Liver (tissue), 9 donors: ENCODE measurements around the gene APBA1. TPM values are rescaled to one million over a fixed set of nuclear protein-coding genes. Genes with fewer than 3 reads are reported as not detected.

Source experiments
- DNase-seq: peaks from one replicate; pipeline ENCODE4 v3.0.0-alpha.2; 2017; ENCODE audit warnings: low spot score
- H3K27ac ChIP-seq, 2 donors: one replicate each; pipeline ENCODE4 v1.7.0; 2013; ENCODE audit warnings: inconsistent platforms in 2 of 2, low read length in 2 of 2, control low read depth in 1 of 2, low read depth in 1 of 2, mild to moderate bottlenecking in 1 of 2
- H3K27me3 ChIP-seq, 4 donors: one replicate each; pipeline versions ENCODE4 v1.6.1 to v1.7.0; 2013; ENCODE audit warnings: low read length in 3 of 4, inconsistent platforms in 1 of 4, mild to moderate bottlenecking in 1 of 4, moderate library complexity in 1 of 4; ENCODE audit not compliant: control insufficient read depth in 4 of 4, insufficient read depth in 4 of 4
- H3K36me3 ChIP-seq, 4 donors: one replicate each; pipeline versions ENCODE4 v1.6.1 to v1.7.0; 2013; ENCODE audit warnings: low read length in 3 of 4, mild to moderate bottlenecking in 3 of 4, low read depth in 1 of 4, moderate library complexity in 1 of 4; ENCODE audit not compliant: control insufficient read depth in 4 of 4, insufficient read depth in 3 of 4
- H3K4me1 ChIP-seq, 4 donors: one replicate each; pipeline versions ENCODE4 v1.6.1 to v1.7.0; 2013; ENCODE audit warnings: low read length in 3 of 4, mild to moderate bottlenecking in 3 of 4, moderate library complexity in 1 of 4; ENCODE audit not compliant: control insufficient read depth in 4 of 4, insufficient read depth in 4 of 4
- H3K4me3 ChIP-seq, 3 donors: one replicate each; pipeline versions ENCODE4 v1.6.1 to v1.7.0; 2013; ENCODE audit warnings: low read length in 3 of 3, control low read depth in 1 of 3, low read depth in 1 of 3, mild to moderate bottlenecking in 1 of 3
- H3K9ac ChIP-seq, 2 donors: one replicate each; pipeline ENCODE4 v1.7.0; 2013; ENCODE audit warnings: low read length in 2 of 2, mild to moderate bottlenecking in 2 of 2, moderate library complexity in 2 of 2, control low read depth in 1 of 2, low read depth in 1 of 2
- H3K9me3 ChIP-seq, 4 donors: one replicate each; pipeline versions ENCODE4 v1.6.1 to v1.7.0; 2013; ENCODE audit warnings: low read length in 3 of 4; ENCODE audit not compliant: control insufficient read depth in 4 of 4
- EGR1 ChIP-seq, 2 donors: IDR thresholded peaks; 2 replicates each; pipeline ENCODE4 v1.6.1; 2016 to 2018; ENCODE audit warnings: antibody characterized with exemption in 2 of 2, low read depth in 2 of 2
- GABPA ChIP-seq, 2 donors: IDR thresholded peaks in 1 of 2; conservative IDR thresholded peaks in 1 of 2; 2 replicates each; pipeline ENCODE4 v1.6.1; 2016; ENCODE audit warnings: antibody characterized with exemption in 2 of 2, mild to moderate bottlenecking in 1 of 2, moderate library complexity in 1 of 2
- HNF4A ChIP-seq, 2 donors: conservative IDR thresholded peaks; 2 replicates each; pipeline ENCODE4 v1.6.1; 2016; ENCODE audit warnings: antibody characterized with exemption in 2 of 2, mild to moderate bottlenecking in 2 of 2
- HNF4G ChIP-seq: IDR thresholded peaks from 2 replicates; pipeline ENCODE4 v1.6.1; 2016; ENCODE audit warnings: antibody characterized with exemption
- NR2F2 ChIP-seq: IDR thresholded peaks from 2 replicates; pipeline ENCODE4 v1.6.1; 2016; ENCODE audit warnings: antibody characterized with exemption
- RAD21 ChIP-seq, 2 donors: IDR thresholded peaks; 2 replicates each; pipeline ENCODE4 v1.6.1; 2016; ENCODE audit warnings: antibody characterized with exemption in 2 of 2, mild to moderate bottlenecking in 2 of 2
- RXRA ChIP-seq, 2 donors: IDR thresholded peaks; 2 replicates each; pipeline ENCODE4 v1.6.1; 2017 to 2018; ENCODE audit warnings: antibody characterized with exemption in 2 of 2, mild to moderate bottlenecking in 1 of 2
- SP1 ChIP-seq: IDR thresholded peaks from 2 replicates; pipeline ENCODE4 v1.6.1; 2018; ENCODE audit warnings: antibody characterized with exemption, mild to moderate bottlenecking
- TAF1 ChIP-seq: conservative IDR thresholded peaks from 2 replicates; pipeline ENCODE4 v1.6.1; 2016; ENCODE audit warnings: antibody characterized with exemption, mild to moderate bottlenecking
- YY1 ChIP-seq: IDR thresholded peaks from 2 replicates; pipeline ENCODE4 v1.6.1; 2016; ENCODE audit warnings: antibody characterized with exemption, mild to moderate bottlenecking
- WGBS: extraction: QIAGEN DNeasy Blood & Tissue Kit; methylation state at CpG from one replicate; pipeline ENCODE4 v1.1.7; 2013; 5-methylcytosine and 5-hydroxymethylcytosine counted together
- polyA plus RNA-seq, 2 donors: library from polyadenylated mRNA; stranded (reverse) in 1 of 2; unstranded in 1 of 2; fragments of 200-250 nt in 1 of 2; fragments of >200 nt in 1 of 2; fragmentation: Nextera tagmentation in 1 of 2; extraction: Ambion mirVana in 1 of 2; gene quantifications; one replicate each; pipeline versions ENCODE4 v1.2.1 to v1.2.3, GENCODE V29; 2013 to 2015
- total RNA-seq, 2 donors: library from RNA; depleted of rRNA; stranded (reverse); fragments of >200 nt; gene quantifications; one replicate each; pipeline ENCODE4 v1.2.3, GENCODE V29; 2014
- TF ChIP-seq, protein P1 (sequence below): IDR thresholded peaks from 2 replicates; pipeline ENCODE4 v1.6.1; 2016; ENCODE audit warnings: antibody characterized with exemption
- TF ChIP-seq, protein P2 (sequence below): IDR thresholded peaks from 2 replicates; pipeline ENCODE4 v1.6.1; 2016; ENCODE audit warnings: antibody characterized with exemption
- TF ChIP-seq, protein P3 (sequence below): fragments of 150-350 bp; IDR thresholded peaks from 2 replicates; pipeline ENCODE4 v1.5.1; 2017; ENCODE audit warnings: improper control_type of control experiment, low read depth, low read length; ENCODE audit not compliant: missing input control
- TF ChIP-seq, protein P4 (sequence below): IDR thresholded peaks from 2 replicates; pipeline ENCODE4 v1.6.1; 2016; ENCODE audit warnings: antibody characterized with exemption
- donor health status: healthy.
- donor health status: healthy.
- donor health status: healthy.
- donor health status: healthy.
- donor health status: healthy.

APBA1 gene
- total and polyA plus RNA-seq, 4 donors: 2.8 to 19.0 (median 6.1) TPM

DNA sequence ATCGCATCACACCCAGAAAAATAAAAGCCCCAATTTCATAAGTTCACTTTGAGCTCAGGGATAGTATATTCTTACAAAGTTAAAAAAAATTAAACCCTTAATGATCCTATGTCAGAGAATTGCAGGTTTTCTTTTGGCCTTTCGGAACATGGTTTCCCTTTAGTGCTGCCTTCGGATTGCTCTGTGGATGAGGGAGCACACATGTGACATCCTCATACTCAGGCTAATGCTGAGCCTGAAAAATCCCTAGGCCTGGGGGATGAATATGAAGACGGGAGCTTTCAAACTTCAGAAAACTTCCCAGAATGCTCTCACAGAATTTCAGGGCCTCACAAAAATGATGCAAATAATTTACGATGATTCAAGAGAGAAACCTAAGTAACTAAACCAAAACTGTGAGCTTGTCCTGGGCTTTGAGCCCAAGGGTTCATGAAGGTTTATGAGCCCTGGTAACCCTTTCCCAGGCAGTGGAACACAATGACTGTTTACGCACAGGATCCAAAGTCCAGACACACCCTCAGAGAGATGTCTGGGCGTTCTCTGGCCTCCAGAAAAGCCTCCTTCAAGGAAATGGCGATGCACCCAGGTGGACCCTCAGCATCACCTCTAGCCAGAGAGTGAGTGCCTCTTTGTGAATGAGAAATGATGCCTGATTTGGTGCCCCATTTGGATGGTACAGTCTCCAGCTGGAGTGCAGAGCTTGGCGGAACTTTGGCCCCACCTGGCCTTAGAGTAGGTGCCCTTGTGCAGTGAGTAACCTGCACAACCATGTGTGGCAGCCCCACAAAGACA is 201.8 kb downstream of the APBA1 start (continued):
- TF ChIP-seq, protein P1, sequence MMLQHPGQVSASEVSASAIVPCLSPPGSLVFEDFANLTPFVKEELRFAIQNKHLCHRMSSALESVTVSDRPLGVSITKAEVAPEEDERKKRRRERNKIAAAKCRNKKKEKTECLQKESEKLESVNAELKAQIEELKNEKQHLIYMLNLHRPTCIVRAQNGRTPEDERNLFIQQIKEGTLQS: peak; percentile 75
- TF ChIP-seq, protein P2, sequence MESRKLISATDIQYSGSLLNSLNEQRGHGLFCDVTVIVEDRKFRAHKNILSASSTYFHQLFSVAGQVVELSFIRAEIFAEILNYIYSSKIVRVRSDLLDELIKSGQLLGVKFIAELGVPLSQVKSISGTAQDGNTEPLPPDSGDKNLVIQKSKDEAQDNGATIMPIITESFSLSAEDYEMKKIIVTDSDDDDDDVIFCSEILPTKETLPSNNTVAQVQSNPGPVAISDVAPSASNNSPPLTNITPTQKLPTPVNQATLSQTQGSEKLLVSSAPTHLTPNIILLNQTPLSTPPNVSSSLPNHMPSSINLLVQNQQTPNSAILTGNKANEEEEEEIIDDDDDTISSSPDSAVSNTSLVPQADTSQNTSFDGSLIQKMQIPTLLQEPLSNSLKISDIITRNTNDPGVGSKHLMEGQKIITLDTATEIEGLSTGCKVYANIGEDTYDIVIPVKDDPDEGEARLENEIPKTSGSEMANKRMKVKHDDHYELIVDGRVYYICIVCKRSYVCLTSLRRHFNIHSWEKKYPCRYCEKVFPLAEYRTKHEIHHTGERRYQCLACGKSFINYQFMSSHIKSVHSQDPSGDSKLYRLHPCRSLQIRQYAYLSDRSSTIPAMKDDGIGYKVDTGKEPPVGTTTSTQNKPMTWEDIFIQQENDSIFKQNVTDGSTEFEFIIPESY: peak; percentile 82
- TF ChIP-seq YY1: peak; percentile 78

DNA sequence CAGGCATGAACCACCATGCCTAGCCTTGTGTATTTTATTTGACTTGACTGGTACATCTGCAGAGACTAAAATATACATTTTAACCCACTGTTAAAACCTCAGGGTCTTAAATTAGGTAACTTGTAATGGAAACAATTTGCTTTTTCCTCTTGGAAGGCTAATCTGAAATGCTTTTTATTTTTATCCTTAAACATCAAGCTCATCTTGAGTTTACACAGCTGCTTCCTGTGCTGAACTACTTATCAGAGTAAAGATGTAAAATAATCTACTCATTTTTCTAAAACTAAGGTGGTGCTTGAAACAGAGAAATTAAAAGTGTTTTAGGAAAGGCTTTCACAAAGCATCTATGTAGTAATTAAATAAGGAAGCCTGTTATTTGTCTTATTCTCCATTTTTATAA is 203.0 kb downstream of the APBA1 start:
- no peak overlapping the region for H3K9ac ChIP-seq
- TF ChIP-seq GABPA (IDR thresholded peaks at IDR 0.05 in 1 of 2, conservative IDR thresholded peaks at IDR 0.05 in 1 of 2): no peak
- TF ChIP-seq, protein P3, sequence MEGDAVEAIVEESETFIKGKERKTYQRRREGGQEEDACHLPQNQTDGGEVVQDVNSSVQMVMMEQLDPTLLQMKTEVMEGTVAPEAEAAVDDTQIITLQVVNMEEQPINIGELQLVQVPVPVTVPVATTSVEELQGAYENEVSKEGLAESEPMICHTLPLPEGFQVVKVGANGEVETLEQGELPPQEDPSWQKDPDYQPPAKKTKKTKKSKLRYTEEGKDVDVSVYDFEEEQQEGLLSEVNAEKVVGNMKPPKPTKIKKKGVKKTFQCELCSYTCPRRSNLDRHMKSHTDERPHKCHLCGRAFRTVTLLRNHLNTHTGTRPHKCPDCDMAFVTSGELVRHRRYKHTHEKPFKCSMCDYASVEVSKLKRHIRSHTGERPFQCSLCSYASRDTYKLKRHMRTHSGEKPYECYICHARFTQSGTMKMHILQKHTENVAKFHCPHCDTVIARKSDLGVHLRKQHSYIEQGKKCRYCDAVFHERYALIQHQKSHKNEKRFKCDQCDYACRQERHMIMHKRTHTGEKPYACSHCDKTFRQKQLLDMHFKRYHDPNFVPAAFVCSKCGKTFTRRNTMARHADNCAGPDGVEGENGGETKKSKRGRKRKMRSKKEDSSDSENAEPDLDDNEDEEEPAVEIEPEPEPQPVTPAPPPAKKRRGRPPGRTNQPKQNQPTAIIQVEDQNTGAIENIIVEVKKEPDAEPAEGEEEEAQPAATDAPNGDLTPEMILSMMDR: no peak
- TF ChIP-seq RXRA (IDR thresholded peaks at IDR 0.05): no peak
- TF ChIP-seq SP1: no peak
- H3K27me3 ChIP-seq: no peaks in the 10 kb centered on the region
- no peak overlapping the region for H3K4me3 ChIP-seq
- peaks cover 21 to 82% (median 65%) of the 10 kb centered on the region in 4 donors for H3K4me1 ChIP-seq
- H3K36me3 ChIP-seq: peaks cover 0 to 5% (median 0%) of the 10 kb centered on the region in 4 donors
- DNase-seq: no peak
- peak overlapping the region; percentile 84 to 91 for H3K27ac ChIP-seq
- H3K9me3 ChIP-seq: no peaks in the 10 kb centered on the region

DNA sequence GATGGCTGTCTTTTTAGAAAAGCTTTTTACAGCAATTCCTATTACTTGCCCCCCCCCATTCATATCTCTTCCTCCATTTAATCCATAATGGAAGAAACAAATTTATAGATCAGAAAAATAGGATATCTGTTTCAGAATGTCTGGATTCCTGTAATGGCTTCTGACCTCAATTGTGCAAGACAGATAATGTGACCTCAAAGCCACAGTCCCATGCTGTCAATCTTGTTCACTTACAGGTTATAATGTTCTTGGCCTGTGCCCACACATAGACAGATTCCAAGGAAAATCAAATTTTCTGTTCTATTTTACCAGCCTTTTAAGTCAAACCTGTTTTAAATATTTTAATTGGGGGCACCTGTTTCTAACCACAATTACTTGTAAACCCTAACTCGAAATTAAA is 203.8 kb downstream of the APBA1 start:
- TF ChIP-seq, protein P3: no peak
- peak in 1 of 2 donors; percentile 15 for TF ChIP-seq RAD21 (IDR thresholded peaks at IDR 0.05)
- TF ChIP-seq, protein P2: peak; percentile 24
- peak; percentile 69 to 79 for TF ChIP-seq HNF4A (conservative IDR thresholded peaks at IDR 0.05)
- peak; percentile 87 for TF ChIP-seq YY1
- TF ChIP-seq EGR1 (IDR thresholded peaks at IDR 0.05; ENCODE audit: low read depth in 2 of 2): no peak
- no peak for TF ChIP-seq HNF4G
- TF ChIP-seq TAF1: no peak
- TF ChIP-seq RXRA (IDR thresholded peaks at IDR 0.05): peak; percentile 74 to 85
- TF ChIP-seq NR2F2: peak; percentile 49
- peak; percentile 49 for TF ChIP-seq SP1
- TF ChIP-seq, protein P4, sequence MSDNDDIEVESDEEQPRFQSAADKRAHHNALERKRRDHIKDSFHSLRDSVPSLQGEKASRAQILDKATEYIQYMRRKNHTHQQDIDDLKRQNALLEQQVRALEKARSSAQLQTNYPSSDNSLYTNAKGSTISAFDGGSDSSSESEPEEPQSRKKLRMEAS: peak; percentile 32
- no peak for DNase-seq
- Histone ChIP-seq H3K4me3 (no peak overlapping the region), H3K27me3 (no peaks in the 10 kb centered on the region), H3K9me3 (no peaks in the 10 kb centered on the region), H3K4me1 (peaks cover 21 to 89% (median 71%) of the 10 kb centered on the region in 4 donors), H3K27ac (peak overlapping the region; percentile 84 to 91), H3K36me3 (peaks cover 0 to 5% (median 0%) of the 10 kb centered on the region in 4 donors), H3K9ac (no peak overlapping the region)
- 32% methylated on average over 1 of the region's 1 CpG for WGBS
